Kidney epithelial cell (primary cell): ENCODE results near the gene ALDOA. TPM values are rescaled to one million over a fixed set of nuclear protein-coding genes. Genes with fewer than 3 reads are reported as not detected.

Source experiments
- DNase-seq: peaks from one replicate; pipeline ENCODE4 v3.0.0-alpha.2; 2010; ENCODE audit warnings: low read depth
- H3K27me3 ChIP-seq: 2 replicates; pipeline ENCODE4 v1.6.0; 2011; ENCODE audit warnings: low read length; ENCODE audit not compliant: control insufficient read depth, insufficient read depth
- H3K36me3 ChIP-seq: 2 replicates; pipeline ENCODE4 v1.5.1; 2011; ENCODE audit warnings: low read length; ENCODE audit not compliant: control insufficient read depth, insufficient read depth
- H3K4me3 ChIP-seq: 2 replicates; pipeline ENCODE4 v1.5.1; 2011; ENCODE audit warnings: low read depth, mild to moderate bottlenecking, control low read depth, low read length
- total RNA-seq: library from RNA; depleted of rRNA; stranded (reverse); fragments of >200 nt; gene quantifications from 2 replicates; pipeline ENCODE4 v1.2.3, GENCODE V29; 2015
- TF ChIP-seq, protein P1 (sequence below): IDR thresholded peaks from 2 replicates; pipeline ENCODE4 v1.5.1; 2011; ENCODE audit warnings: mild to moderate bottlenecking, moderate library complexity, low read length, control low read depth, inconsistent platforms; ENCODE audit not compliant: insufficient read depth, poor library complexity, severe bottlenecking

Gene ALDOA
- total RNA-seq, 1 donor from 2014 or later = 826 TPM

DNA sequence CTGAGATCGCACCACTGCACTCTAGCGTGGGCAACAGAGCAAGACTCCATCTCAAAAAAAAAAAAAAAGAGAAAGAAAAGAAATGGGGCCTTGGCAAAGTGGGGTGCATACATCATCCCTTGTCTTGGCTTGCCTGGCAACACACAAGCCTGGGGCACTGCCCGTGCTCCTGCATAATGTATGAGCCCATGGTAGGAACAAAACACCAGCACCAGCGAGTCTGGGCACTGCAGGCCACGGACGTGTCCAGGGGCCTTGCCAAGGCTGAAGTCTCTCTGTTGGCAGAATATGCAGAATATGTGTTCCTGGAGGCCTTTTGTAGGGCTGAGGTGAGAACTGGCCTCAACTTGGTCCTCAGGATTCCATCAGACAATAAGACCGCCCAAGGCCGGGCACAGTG is 15.7 kb upstream of the ALDOA start:
- Histone ChIP-seq H3K4me3 (no peak overlapping the region), H3K36me3 (no peaks in the 10 kb centered on the region), H3K27me3 (peaks cover 2% of the 10 kb centered on the region)
- no peak for DNase-seq
- TF ChIP-seq, protein P1, sequence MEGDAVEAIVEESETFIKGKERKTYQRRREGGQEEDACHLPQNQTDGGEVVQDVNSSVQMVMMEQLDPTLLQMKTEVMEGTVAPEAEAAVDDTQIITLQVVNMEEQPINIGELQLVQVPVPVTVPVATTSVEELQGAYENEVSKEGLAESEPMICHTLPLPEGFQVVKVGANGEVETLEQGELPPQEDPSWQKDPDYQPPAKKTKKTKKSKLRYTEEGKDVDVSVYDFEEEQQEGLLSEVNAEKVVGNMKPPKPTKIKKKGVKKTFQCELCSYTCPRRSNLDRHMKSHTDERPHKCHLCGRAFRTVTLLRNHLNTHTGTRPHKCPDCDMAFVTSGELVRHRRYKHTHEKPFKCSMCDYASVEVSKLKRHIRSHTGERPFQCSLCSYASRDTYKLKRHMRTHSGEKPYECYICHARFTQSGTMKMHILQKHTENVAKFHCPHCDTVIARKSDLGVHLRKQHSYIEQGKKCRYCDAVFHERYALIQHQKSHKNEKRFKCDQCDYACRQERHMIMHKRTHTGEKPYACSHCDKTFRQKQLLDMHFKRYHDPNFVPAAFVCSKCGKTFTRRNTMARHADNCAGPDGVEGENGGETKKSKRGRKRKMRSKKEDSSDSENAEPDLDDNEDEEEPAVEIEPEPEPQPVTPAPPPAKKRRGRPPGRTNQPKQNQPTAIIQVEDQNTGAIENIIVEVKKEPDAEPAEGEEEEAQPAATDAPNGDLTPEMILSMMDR = no peak

DNA sequence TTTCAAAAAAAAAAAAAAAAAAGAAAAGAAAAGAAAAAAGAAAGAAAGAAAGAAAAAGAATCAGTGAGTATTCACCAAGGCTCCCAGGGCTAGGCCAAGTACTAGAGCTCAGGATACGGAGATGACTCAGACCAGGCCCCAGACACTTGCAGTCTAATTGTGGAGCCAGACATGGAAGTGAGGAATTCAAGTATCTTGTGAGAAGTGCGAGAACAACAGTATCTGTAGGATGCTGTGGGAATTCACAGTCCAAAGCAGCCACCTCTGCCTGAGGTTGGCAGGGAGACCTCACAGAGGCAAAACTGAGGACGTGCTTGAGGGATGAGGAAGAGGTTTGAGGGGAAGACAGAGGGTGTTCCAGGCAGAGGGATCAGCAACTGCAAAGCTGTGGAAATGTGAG is 14.0 kb upstream of the ALDOA start:
- TF ChIP-seq, protein P1 = no peak
- Histone ChIP-seq H3K27me3 (no peaks in the 10 kb centered on the region), H3K36me3 (no peaks in the 10 kb centered on the region), H3K4me3 (no peak overlapping the region)
- no peak for DNase-seq

DNA sequence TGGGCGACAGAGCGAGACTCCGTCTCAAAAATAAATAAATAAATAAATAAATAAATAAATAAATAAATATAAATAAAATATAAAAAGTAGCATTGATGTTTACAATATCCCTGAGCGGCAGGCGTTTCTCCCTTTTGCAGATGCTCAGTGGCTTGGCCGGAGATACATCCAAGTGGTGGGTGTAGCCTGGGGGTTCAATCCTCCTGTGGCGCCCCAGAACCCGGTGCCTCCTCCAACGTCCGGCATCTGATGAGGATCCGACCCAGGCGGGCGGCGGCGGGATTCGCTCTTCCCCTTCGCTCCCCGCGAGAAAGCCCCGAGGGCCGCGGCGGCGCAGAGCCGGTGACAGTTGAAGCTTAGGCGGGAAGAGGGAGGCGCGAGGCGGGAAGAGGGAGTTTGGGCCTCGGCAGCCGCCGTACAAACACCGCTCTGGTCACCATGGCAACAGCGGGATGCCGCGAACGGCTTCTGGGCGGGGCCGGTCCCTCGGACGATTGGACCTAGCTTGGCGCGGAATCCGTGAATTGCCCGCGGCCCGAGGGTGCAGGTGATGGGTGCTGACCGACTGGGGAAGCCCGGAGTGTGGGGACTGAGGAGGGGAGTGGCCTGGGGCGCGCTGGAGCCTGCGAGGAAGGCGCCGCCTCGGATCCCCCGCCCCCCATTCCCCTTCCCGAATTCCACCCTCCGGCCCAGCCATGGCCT is 12.7 kb upstream of the ALDOA start:
- TF ChIP-seq, protein P1 = no peak
- Histone ChIP-seq H3K27me3 (no peaks in the 10 kb centered on the region), H3K36me3 (no peaks in the 10 kb centered on the region), H3K4me3 (peak overlapping the region; percentile 94)
- DNase-seq = peak; percentile 32

DNA sequence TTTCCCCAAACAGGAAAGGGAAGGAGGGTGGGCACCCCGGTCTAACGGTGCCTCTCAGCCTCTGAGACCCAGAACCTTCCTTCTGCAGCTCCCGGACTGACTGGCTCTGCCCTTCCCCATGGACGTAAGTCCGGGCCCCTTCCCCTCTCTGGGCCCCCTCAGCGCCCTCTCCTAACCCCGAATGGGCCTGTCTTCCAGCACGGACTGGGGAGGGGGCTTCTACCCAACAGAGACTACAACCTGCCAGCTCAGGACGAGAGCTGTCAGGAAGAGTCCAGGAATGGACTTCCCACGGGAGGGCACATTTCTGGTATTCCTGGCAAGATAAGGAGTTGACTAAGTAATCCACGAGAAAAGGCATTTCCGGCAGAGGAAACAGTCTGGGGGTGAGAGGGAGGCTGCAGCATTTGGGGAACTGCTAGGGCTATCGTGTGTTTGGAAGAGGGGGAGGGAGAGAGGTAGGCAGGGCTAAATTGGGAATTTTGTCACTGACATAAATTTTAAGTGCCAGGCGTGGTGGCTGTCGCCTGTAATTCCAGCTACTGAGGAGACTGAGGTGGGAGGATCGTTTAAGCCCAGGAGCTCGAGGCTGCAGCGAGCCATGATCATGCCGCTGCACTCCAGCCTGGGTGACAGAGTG is 12.1 kb upstream of the ALDOA start:
- H3K36me3 ChIP-seq = no peaks in the 10 kb centered on the region
- DNase-seq = no peak
- H3K4me3 ChIP-seq = peak overlapping the region; percentile 94
- H3K27me3 ChIP-seq = no peaks in the 10 kb centered on the region
- TF ChIP-seq, protein P1 = no peak

DNA sequence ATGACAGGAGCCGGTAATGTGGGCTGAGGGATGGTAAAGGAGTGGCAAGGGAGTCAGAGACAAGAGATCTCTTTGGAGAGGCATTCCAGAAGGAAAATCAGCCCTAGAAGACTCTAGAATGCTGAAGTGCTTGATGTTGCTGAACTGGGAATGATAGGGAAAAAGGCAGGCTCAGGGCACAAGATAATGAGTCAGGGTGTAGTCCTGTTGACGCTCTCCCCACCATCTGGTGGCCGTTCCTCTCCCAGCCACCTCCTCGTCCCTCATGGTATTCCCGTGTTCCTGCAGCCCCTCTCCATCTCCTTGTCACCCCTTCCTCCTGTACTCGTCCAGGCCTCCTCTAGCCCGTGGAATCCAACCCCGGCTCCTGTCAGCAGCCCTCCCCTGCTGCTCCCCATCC is 11.1 kb upstream of the ALDOA start:
- DNase-seq = no peak
- TF ChIP-seq, protein P1 = no peak

More for the DNA sequence above, 11.1 kb upstream of the ALDOA start:
- Histone ChIP-seq H3K4me3 (no peak overlapping the region), H3K27me3 (no peaks in the 10 kb centered on the region), H3K36me3 (no peaks in the 10 kb centered on the region)
